COR-L47 (cell line): ENCODE data around the gene ANTXR2.
"Not testable (repeated sequence)": the region's sequence is repeated elsewhere in the genome, so short reads cannot be mapped to it uniquely, and the experiment has no call there.

Source experiments
- DNase-seq: peaks from one replicate; lab custom pipeline; 2025; lab: John Stamatoyannopoulos, UW

ANTXR2 gene

DNA sequence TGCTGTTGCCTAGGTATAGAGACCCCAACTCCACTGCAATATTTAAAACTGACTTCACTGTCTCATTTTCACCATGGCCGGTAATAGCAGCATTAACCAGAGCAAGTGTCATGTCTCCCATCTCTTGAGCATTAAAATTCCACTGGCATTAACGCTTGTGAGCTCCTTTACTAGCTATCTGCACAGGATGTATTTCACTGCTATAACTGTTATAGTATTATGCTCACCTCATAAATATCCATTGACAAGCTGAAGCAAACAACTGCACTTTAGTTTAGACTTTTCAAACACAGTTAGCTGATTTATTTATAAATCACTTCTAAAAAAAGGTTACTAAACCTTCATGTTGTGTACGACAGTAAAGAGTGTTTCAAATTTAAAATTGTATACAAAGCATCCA lies 157.8 kb downstream of the ANTXR2 start:
- no peak for DNase-seq

DNA sequence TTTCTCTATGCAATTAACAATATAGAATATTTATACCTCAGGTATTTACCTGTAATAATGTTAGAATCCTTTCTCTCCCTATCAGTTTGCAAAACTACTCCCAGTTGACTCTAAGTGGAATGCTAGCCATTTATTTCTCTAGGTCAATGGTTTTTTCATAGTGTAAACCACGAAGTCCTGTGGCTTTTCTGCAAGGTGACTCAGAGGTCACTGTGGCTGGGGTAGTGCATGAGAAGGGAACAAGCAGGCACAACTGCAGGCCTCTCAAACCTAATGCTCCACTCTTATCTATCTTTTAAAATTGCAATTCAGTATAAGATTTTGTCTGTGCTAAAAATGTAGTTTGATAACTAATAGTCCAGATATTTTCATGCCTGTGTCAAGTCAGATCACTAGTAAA lies 159.4 kb downstream of the ANTXR2 start:
- no peak for DNase-seq

DNA sequence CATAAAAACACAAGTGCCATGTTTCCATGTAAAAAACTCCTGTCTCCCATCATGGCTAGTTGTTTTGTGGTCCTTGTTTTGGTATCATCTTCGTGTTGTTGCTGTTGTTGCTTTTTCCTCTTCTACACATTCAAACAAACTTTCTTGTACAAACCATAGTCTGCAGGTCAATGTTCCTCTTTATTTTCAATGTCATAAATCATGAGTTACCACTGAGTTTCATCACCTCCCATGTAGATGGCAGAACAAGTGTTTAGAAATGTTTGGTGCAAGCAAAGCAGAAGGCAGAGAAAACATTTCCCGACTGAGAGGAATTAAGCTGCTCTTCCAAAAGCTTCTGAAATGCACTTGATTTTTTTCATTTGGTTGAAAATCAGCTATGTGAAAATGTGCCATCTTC lies 166.0 kb downstream of the ANTXR2 start:
- no peak for DNase-seq

DNA sequence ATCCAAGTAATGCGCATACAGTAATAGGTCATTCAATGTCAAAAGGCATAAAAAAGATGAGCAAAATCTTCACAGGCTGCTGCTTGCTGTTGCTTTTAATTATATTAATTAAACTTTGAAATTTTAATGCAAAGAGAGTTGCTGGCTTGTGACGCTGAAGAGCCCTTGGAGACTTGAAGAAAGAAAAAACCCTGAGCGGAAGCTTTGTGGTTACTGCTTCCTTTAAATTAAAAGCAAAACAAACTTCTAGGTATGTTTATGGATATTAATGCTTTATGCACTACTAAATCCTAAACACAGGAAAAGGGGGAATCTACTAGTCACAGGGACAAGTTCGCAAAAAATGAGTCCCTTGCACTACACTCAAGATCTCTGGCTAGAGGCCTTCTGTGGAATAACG lies 166.7 kb downstream of the ANTXR2 start:
- DNase-seq, result no peak

DNA sequence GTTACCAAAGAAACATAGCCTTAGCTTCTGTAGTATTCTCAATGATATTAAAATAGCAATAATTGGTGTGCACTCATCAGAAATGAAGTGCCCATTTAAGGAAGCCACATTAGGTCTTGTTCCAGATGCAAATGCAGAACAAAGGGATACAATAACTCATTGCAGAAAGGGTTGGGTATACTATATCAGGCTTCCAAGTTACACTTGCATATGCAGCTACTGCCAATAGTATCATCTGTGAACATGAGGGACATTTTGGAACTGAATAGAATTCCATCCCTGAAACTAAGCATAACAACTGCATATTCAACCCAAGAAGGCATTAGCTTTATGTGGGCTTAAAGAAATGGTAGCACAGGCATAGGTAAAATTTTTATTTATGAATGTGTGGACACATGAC lies 167.8 kb downstream of the ANTXR2 start:
- DNase-seq, result no peak

DNA sequence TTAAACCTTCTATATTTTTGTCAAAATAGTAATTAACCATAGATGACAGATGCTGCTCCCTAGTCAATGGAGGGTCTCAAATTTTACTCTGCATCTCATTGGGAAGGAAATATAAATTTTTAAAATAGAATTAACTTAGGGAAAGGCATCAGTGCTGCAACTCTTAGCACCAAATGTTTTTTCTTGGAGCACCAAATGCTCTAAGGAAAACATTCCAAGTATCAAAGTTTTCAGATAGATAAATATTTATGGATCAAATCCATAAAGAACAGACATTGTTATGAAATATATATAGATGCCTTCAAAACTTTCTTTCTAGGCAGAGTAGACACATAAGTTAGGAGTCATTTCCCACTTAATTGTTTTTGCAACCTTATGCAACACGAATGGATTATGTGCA lies 168.7 kb downstream of the ANTXR2 start:
- DNase-seq, result no peak

DNA sequence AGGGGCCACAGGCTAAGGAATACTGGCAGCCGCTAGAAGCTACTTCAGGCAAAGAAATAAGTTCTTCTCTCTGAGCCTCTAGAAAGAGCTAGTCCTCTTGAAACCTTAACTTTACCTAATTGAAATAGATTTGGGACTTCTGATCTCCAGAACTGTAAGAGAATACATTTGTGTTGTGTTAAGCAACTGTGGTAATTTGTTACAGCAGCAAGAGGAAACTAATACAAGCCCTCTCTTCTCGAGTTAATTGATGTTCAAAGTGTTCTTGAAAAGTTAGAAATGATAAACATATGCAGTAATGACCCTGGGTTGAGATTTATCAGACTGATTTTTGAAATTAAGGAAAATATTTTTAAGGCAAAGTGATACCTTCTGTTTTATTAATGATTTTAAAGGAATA lies 172.8 kb downstream of the ANTXR2 start:
- DNase-seq, result no peak

DNA sequence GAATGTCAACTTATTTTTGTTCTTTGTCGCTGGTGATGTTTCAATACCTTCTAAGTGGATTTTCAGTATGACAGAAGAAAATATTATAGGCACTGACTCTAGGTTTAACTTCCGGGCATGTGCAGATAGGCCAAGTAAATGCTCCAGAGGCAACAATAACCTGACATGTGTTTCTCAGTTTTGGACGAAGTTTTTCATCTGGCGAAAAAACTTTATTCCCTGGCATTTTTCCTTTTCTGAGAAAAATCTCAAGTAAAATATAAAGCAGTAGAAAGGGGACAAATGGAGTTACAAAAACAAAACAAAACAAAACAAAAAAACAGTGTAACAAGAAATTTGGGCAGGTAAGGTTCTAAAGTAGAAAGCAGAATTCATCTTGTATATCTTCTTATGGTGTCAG lies 173.5 kb downstream of the ANTXR2 start:
- no peak for DNase-seq

DNA sequence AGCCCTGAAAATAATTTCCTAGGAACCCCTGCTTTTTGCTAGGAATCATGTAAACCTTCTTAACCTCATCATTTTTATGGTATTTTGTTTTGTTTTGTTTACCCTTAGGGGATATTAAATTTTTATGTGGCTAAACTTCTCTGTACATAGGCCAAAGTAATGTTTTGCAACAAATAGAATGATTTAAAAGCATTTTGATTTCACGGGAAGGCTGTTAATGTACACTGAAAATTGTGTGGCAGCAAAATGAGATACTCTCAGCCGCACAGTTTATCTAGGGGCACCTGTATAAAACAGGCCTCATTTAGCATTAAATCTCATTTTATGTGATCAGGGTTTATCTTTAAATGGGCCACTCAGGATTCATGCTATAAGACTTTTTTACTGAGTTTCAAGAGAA lies 175.0 kb downstream of the ANTXR2 start:
- no peak for DNase-seq

DNA sequence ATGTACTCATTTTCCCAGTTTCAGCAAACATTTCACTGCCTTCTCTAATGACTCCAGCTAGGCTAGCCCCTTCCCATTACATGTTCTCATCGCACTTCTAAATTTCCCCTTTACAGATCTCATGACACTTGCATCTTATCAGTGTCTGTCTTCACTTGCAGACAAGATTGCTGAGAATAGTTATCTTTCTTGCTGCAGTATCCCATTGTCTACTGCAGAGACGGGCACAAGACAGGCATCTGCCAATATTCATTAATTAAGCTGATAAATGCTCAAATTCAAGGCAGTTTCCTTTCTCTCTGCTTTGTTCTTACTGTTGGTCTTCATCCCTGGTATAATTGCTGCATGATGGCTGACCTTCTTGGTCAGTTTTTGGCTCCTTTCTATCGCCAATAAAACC lies 175.9 kb downstream of the ANTXR2 start:
- DNase-seq, result no peak

DNA sequence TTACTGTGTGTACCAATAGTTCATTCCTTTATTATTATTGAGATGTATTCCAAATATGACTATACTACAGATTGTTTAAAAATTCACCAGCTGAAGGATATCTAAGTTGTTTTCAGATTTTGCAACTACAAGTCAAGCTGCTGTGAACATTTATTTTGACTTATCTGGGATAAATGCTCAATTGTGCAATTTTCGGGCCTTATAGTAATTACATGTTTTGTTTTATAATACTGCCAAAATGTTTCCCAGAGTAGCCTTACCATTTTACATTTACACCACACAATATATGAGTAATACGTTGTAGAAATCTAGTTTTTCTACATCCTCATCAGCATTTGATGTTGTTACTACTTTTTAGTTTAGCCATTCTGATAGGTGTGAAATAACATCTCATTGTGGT lies 179.6 kb downstream of the ANTXR2 start:
- DNase-seq, result no peak

DNA sequence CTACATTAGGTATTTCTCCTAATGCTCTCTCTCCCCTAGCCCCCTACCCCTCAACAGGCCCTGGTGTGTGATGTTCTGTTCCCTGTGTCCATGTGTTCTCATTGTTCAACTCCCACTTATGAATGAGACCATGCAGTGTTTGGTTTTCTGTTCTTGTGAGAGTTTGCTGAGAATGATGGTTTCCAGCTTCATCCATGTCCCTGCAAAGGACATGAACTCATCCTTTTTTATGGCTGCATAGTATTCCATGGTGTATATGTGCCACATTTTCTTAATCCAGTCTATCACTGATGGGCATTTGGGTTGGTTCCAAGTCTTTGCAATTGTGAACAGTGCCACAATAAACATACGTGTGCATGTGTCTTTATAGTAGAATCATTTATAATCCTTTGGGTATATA lies 184.0 kb downstream of the ANTXR2 start:
- not testable (repeated sequence) for DNase-seq

DNA sequence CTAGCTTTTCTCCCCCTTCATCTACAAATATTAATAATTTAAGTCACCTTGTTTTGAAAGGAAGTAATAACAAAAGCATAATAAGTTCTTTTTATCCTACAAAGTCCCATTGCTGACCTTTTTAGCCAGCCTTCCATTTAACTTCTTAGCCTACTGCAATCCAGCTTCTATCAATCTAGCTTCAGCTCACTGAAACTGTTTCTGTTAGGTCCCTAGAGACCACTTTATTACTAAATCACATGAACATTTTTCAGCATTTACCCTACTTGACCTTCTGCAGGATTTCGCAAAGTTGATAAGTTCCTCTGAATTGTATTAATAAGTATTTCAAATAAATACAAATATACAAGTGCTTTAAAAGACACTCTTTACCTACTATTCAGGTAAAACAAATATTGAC lies 186.5 kb downstream of the ANTXR2 start:
- no peak for DNase-seq

DNA sequence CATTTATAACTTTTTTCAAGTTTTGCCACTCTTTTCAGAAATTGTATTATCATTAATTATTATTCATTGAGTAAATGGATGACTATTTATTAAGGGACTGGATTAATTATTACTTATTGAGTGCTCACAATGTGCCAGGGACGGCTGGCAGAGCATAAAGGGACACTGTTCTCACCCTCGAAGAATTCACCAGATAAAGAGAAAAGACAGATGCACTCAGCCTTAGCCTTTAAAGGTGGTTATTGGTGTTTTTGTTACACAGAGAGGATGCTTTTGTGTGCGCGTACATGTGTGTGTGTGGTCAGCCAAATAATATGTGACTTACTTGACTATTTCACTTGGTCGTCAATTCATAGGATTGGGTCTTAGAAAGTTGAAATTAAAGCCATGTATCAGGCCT lies 187.0 kb downstream of the ANTXR2 start:
- no peak for DNase-seq

DNA sequence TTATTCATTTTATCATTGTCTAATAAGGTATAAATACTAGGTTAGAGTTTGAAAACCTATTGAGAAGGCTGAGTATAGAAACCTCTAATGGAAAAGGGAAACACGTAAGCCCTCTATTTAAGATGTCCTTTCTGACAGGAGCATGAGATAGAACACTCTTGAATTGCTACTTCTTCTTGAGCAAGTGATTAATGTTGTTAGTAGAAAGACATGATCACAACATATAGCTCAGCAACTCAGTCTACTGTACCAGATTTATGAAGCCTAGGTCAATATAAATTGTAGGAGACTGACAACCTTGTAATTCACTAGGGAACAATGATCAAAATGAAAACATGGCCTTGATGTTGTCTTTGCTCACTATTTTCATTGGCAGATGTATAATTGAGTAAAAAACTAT lies 189.7 kb downstream of the ANTXR2 start:
- no peak for DNase-seq

DNA sequence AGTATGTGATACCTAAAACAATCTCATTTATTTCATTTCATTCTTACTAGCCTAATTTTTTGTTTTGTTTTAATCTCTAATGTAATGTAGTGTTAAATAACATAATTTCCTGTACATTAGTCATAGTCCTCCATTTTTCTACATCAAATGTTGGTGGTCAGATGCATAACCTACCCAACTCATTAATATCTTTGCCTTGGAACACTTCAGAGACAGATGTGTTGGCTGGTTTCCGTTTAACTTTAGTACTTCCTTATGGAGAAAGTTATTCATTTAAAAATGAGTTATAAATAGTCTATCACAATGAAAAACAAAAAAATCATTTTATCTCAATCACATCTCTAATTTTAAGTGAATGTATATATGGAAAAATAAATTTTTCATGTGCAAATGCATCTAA lies 190.2 kb downstream of the ANTXR2 start:
- no peak for DNase-seq

DNA sequence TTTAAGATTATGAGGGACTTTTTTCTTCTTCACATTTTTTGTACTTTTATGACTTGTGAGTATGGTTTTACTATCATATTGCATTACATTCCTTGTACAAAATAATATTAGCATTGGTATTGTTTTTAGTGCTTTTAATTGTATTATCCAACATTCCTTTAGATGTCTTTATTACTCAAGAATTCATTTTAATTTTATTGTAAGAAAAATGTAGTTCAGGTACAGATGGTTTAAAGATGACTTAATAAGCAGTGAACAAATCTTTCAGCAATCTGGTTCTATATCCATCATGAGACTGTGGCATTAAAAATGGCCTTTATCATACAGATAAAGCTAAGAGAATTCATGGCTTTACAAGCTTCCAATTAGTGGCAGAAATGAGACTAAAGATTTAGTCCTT lies 191.6 kb downstream of the ANTXR2 start:
- DNase-seq, result no peak

DNA sequence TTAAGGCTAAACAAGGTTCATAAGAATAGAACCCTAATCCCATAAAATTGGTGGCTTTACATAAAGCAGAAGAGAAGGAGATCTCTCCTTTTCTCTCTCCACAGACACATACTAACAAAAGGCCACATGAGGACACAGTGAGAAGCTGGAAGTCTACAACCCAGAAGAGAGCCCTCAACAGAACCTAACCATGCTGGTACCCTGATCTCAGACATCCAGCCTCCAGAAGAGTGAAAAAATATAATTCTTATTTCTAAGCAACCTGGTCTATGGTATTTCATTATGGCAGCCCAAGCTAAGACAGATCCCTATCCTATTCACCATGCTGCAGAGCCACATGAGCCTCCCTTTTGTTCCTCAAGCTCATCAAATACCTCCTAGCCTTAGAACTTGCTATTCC lies 195.5 kb downstream of the ANTXR2 start:
- no peak for DNase-seq

DNA sequence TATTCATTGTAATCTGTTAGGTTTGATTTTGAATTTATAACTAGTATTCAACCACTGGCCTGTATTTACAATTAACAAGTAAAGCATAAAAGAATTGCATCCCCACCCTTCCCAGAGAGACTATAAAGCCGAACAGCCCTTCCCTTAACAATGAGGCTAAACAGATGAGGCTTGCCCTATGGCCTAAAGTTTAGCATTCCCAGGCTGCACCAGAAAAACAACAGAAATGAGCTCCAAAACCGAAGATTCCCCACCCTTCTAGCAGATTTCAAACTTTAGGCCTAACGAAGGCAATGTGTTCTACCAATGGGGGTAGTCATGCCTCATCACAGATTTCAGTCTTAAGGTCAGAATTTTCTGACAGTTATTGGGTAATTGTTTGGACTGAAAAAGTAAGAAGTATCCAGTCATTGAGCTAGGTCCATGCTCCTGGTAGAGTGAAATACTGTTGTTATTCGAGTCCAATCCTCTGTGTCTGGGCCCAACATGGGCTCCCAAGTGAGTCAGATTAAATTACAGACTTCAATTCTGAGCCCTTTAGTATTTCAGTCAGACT lies 197.6 kb downstream of the ANTXR2 start:
- DNase-seq, result no peak

DNA sequence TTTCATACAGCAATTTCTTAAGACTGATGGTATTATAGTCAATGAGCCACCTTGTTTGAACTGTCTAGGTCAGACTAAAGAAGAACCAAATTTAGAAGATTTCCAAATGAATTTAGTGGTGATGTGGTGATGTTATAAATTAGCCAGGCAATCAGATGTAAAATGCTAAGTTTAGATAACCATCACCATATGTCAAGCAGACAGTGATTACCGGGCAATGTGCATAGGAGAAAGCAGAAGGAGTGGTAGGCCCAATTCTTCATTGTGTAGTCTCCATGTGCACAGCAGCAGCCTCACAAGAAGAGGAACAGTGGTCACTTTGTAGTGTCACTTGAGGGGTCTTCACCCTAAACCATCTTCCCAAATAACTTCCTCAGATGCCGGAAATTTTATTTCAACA lies 198.8 kb downstream of the ANTXR2 start:
- DNase-seq, result no peak

DNA sequence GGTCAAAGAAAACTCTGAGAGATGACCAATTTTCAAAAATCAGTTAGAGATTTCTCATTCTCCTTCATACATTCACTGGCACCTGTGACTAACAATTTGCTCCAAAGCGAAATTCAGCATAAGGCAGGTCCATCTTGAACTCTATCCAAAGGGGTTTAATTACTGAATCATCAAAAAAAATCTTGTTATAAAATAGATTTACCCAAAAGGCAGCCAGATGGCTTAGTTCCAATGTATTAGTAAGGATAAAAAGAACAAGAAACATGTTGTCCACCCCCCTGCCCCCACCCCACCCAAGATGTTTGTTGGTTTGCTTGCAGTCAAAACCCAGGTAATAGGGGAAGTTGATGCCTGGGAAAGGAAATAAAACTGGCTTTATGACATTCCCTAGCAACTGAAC lies 200.3 kb downstream of the ANTXR2 start:
- DNase-seq, result no peak

DNA sequence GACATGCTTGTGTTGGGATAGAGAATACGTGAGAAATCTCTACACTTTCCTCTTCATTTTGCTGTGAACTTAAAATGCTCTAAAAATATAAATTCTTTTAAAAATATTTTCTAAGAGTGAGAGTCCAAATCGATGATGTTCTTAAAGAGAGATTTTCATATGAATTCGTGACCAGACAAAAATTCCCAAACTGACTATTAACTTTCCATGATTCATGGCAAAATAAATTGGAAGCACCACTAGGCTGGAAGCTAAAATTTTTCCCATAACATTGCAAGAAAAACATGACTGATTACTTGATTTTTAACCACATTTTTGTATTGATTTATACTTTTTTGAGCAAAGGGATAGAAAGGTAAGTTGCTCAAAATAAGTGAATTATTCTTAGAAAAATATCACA lies 201.1 kb downstream of the ANTXR2 start:
- no peak for DNase-seq

DNA sequence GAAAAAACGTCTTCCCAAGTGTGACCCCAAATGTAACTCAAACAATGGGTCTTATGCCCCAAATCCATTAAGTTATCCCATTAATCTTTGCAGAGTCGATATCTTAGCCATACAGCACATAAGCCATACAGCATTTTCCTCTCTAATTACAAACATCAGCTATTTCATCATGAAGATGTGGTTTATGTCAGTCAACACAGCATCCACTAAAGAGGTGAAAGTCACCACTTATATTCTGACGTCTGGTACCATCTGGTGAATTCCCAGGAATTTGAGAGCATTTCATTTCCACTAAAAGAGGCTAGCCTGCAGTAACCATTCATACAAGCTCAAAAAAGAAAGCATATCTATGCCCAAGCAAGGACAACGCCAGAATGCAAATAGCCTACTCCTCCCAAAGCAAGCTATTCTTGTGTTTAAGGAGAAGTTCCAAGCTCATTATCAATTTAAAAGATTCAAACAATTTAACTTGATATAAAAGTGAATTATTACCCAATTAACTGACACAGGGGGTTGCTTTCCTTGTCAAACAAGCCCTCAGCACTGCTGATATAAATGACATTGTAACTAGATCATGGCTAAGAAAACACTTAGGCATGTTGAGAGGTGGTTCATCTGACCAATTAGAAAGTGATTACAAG lies 203.3 kb downstream of the ANTXR2 start:
- DNase-seq, result no peak

DNA sequence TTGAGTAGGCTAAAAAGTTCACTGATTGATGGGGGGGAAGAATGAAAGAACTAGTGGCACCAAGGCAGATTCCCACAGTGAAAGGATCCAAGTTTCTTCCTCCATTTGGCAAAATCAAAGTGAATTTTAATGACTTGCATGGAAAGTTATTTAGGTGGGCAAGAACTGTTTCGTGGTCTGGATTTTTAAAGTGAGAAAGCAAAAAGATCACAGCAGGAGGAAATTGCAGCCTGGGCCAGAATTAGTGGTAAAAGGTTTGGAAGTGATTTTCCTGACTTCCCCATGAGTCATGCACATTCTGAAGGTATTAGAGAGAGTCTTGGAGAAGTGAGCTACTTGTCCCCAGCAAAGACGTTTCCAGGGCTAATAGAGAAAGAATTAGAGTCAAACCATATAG lies 207.8 kb downstream of the ANTXR2 start:
- DNase-seq, result no peak
